IMR-90 (cell line): Measurements from ENCODE around the gene SERPINA9. TPM values are rescaled to one million over a fixed set of nuclear protein-coding genes. Genes with fewer than 3 reads are reported as not detected.

Source experiments
- ATAC-seq: fragments of 200-7000 bp; cut with Tn5 transposase; 2 replicates; pipeline ENCODE4 v1.9.1; 2020; ENCODE audit warnings: low read depth, mild to moderate bottlenecking, moderate library complexity
- BruUV-seq: library from RNA; stranded (reverse); fragments of 400-500 nt; replicated peaks from 2 replicates; lab custom pipeline; 2021; lab: Mats Ljungman, UMichigan
- CTCF ChIA-PET: fragments of 300-600 bp; formaldehyde crosslinking; extraction: SDS; loops from one replicate; lab custom pipeline; 2021; ENCODE audit warnings: antibody characterized with exemption; lab: Yijun Ruan, JAX
- POLR2A ChIA-PET: fragments of 300-600 bp; sonication (Branson Sonifier 250); formaldehyde crosslinking; loops from one replicate; lab custom pipeline; 2022; ENCODE audit warnings: antibody characterized with exemption; ENCODE audit not compliant: unreplicated experiment; lab: Charles Lee
- DNase-seq: peaks from one replicate; pipeline ENCODE4 v3.0.0; 2013
- H2AFZ ChIP-seq: replicated peaks from 2 replicates; pipeline ENCODE3; 2013; ENCODE audit warnings: low read length, mild to moderate bottlenecking; ENCODE audit not compliant: poor library complexity
- H2AK5ac ChIP-seq: 2 replicates; pipeline ENCODE4 v1.6.1; 2013; ENCODE audit warnings: low read depth, low read length, inconsistent platforms
- H2AK9ac ChIP-seq: replicated peaks from 2 replicates; pipeline ENCODE3; 2013; ENCODE audit warnings: mild to moderate bottlenecking, low read depth, low read length, moderate library complexity; ENCODE audit not compliant: poor library complexity
- H2BK120ac ChIP-seq: 2 replicates; pipeline ENCODE4 v1.6.1; 2013; ENCODE audit warnings: low read depth, low read length, inconsistent platforms
- H2BK15ac ChIP-seq: 3 replicates; pipeline ENCODE4 v1.6.1; 2013; ENCODE audit warnings: low read depth, low read length, inconsistent platforms
- H2BK20ac ChIP-seq: 2 replicates; pipeline ENCODE4 v1.6.1; 2013; ENCODE audit warnings: low read depth, mild to moderate bottlenecking, inconsistent platforms, low read length, moderate library complexity
- H2BK5ac ChIP-seq: 2 replicates; pipeline ENCODE4 v1.6.1; 2013; ENCODE audit warnings: mild to moderate bottlenecking, low read depth, low read length, inconsistent platforms; ENCODE audit not compliant: poor library complexity, severe bottlenecking
- H3K14ac ChIP-seq: replicated peaks from 2 replicates; pipeline ENCODE4 v1.6.1; 2013; ENCODE audit warnings: low read depth, low read length, inconsistent platforms
- H3K18ac ChIP-seq: 2 replicates; pipeline ENCODE4 v1.6.1; 2013; ENCODE audit warnings: low read depth, low read length, control low read depth
- H3K23ac ChIP-seq: 2 replicates; pipeline ENCODE4 v1.6.1; 2013; ENCODE audit warnings: low read depth, low read length, inconsistent platforms
- H3K27ac ChIP-seq: 2 replicates; pipeline ENCODE4 v1.5.1; 2013; ENCODE audit warnings: mild to moderate bottlenecking, control low read depth, low read length; ENCODE audit not compliant: insufficient read depth
- H3K27me3 ChIP-seq: 2 replicates; pipeline ENCODE4 v1.6.1; 2013; ENCODE audit warnings: low read length; ENCODE audit not compliant: control insufficient read depth, insufficient read depth
- H3K36me3 ChIP-seq: 2 replicates; pipeline ENCODE4 v1.6.1; 2013; ENCODE audit warnings: low read length, mixed read lengths; ENCODE audit not compliant: control insufficient read depth, insufficient read depth
- H3K4ac ChIP-seq: 2 replicates; pipeline ENCODE4 v1.6.1; 2013; ENCODE audit warnings: low read depth, low read length, inconsistent platforms
- H3K4me1 ChIP-seq: 2 replicates; pipeline ENCODE4 v1.6.1; 2013; ENCODE audit warnings: low read length, mixed read lengths; ENCODE audit not compliant: control insufficient read depth, insufficient read depth
- H3K4me2 ChIP-seq: 2 replicates; pipeline ENCODE4 v1.6.1; 2013; ENCODE audit warnings: low read depth, mild to moderate bottlenecking, control low read depth, low read length, moderate library complexity
- H3K4me3 ChIP-seq: 2 replicates; pipeline ENCODE4 v1.5.1; 2013; ENCODE audit warnings: low read depth, mild to moderate bottlenecking, control low read depth, low read length, moderate library complexity; ENCODE audit not compliant: insufficient read depth
- H3K56ac ChIP-seq: 2 replicates; pipeline ENCODE4 v1.6.1; 2013; ENCODE audit warnings: low read length, inconsistent platforms; ENCODE audit not compliant: insufficient read depth; ENCODE audit errors: extremely low read depth
- H3K79me1 ChIP-seq, 2 experiments: 2 replicates each; pipeline ENCODE4 v1.6.1; 2013; ENCODE audit warnings: low read length in 2 of 2, inconsistent platforms in 1 of 2, low read depth in 1 of 2
- H3K9ac ChIP-seq: 2 replicates; pipeline ENCODE4 v1.6.1; 2013; ENCODE audit warnings: low read depth, low read length, control low read depth
- H3K9me1 ChIP-seq: 2 replicates; pipeline ENCODE4 v1.6.1; 2013; ENCODE audit warnings: low read length, inconsistent platforms; ENCODE audit not compliant: insufficient read depth
- H3K9me3 ChIP-seq: 2 replicates; pipeline ENCODE4 v1.6.1; 2013; ENCODE audit warnings: low read length; ENCODE audit not compliant: control insufficient read depth, insufficient read depth
- H4K20me1 ChIP-seq: 2 replicates; pipeline ENCODE4 v1.6.1; 2013; ENCODE audit warnings: low read length, inconsistent platforms; ENCODE audit not compliant: insufficient read depth
- H4K5ac ChIP-seq: 2 replicates; pipeline ENCODE4 v1.6.1; 2013; ENCODE audit warnings: mild to moderate bottlenecking, low read depth, low read length, control low read depth
- H4K8ac ChIP-seq, 2 experiments: 2 replicates each; pipeline ENCODE4 v1.6.1; 2013; ENCODE audit warnings: low read depth in 2 of 2, low read length in 2 of 2, control low read depth in 1 of 2, inconsistent platforms in 1 of 2
- H4K91ac ChIP-seq: 2 replicates; pipeline ENCODE4 v1.6.1; 2013; ENCODE audit warnings: low read depth, low read length, inconsistent platforms; ENCODE audit not compliant: insufficient read depth
- POLR2A ChIP-seq: IDR thresholded peaks from 2 replicates; pipeline ENCODE4 v1.6.1; 2012; ENCODE audit warnings: mild to moderate bottlenecking, low read depth, low read length
- RFX5 ChIP-seq: IDR thresholded peaks from 2 replicates; pipeline ENCODE4 v1.8.0; 2012; ENCODE audit warnings: low read depth, mild to moderate bottlenecking, low read length, moderate library complexity
- SMC3 ChIP-seq: fragments of 150-350 bp; IDR thresholded peaks from 2 replicates; pipeline ENCODE4 v1.6.1; 2016; ENCODE audit warnings: low read depth, mild to moderate bottlenecking, antibody characterized with exemption, low read length, moderate library complexity
- USF2 ChIP-seq: fragments of 150-350 bp; IDR thresholded peaks from 2 replicates; pipeline ENCODE4 v1.6.1; 2017; ENCODE audit warnings: mild to moderate bottlenecking, antibody characterized with exemption, low read length, low read depth
- WGBS, 2 experiments: methylation state at CpG; one replicate each; pipeline versions ENCODE4 v1.1.5 to v1.1.7; 2013; ENCODE audit warnings: missing lambda C conversion rate in 2 of 2; ENCODE audit not compliant: insufficient read length in 1 of 2; ENCODE audit errors: extremely low coverage in 2 of 2; 5-methylcytosine and 5-hydroxymethylcytosine counted together
- dilution Hi-C: fragments of 300-500 bp; cut with HindIII; formaldehyde crosslinking; loops from one replicate; pipeline ENCODE4 v1.14.3; 2018; ENCODE audit warnings: low sequenced_read_pairs; ENCODE audit not compliant: unreplicated experiment
- in situ Hi-C: fragments of 300-500 bp; cut with MboI; formaldehyde crosslinking; loops from 3 replicates; pipeline ENCODE4 v1.14.3; 2019; ENCODE audit warnings: low sequenced_read_pairs, inconsistent platforms, mixed read lengths
- intact Hi-C: fragments of 100-400 bp; cut with micrococcal nuclease; formaldehyde crosslinking; loops from 2 replicates; pipeline ENCODE4 v1.10.0; 2022
- polyA plus RNA-seq, 3 experiments: library from polyadenylated mRNA; depleted of rRNA; stranded (reverse); fragments of >200 nt; gene quantifications; 2 replicates each; pipeline ENCODE4 v1.2.3, GENCODE V29; 2012; ENCODE audit warnings: low replicate concordance in 1 of 3
- total RNA-seq: library from RNA; depleted of rRNA; stranded (reverse); fragments of >200 nt; gene quantifications from 2 replicates; pipeline ENCODE4 v1.2.3, GENCODE V29; 2012

Gene SERPINA9
- total and polyA plus RNA-seq, 2 of the 4 experiments (the other 2 are of a cell fraction) = 0.09 to 0.18 TPM

- Histone ChIP-seq H2BK15ac (no peak overlapping the region), H3K9me3 (no peaks in the 10 kb centered on the region), H3K9me1 (no peaks in the 10 kb centered on the region), H3K27me3 (peaks cover 9% of the 10 kb centered on the region; the same call in 1 of the 2 replicates), H4K5ac (no peak overlapping the region), H3K56ac (no peak overlapping the region), H3K9ac (no peak overlapping the region), H4K20me1 (no peaks in the 10 kb centered on the region), H3K14ac (no peak overlapping the region), H4K8ac (no peak overlapping the region), H2AFZ (no peak overlapping the region), H2BK120ac (no peak overlapping the region), H2AK5ac (no peak overlapping the region), H4K91ac (no peak overlapping the region), H3K36me3 (no peaks in the 10 kb centered on the region), H2BK20ac (no peak overlapping the region), H3K4me3 (no peak overlapping the region), H3K4me1 (no peaks in the 10 kb centered on the region), H3K79me1 (no peaks in the 10 kb centered on the region), H3K27ac (no peak overlapping the region), H2AK9ac (no peak overlapping the region), H3K18ac (no peak overlapping the region), H3K23ac (no peak overlapping the region), H3K4ac (no peak overlapping the region), H3K4me2 (no peak overlapping the region), H2BK5ac (no peak overlapping the region)
- ATAC-seq (no peak), DNase-seq (no peak)
- POLR2A ChIA-PET = no interaction called here
- in situ Hi-C loops (no loop called here), dilution Hi-C loops (no loop called here), intact Hi-C loops (loop anchor here (10.0 kb wide), 1 partner anchor 1566 kb away; no protein-coding TSS in a partner anchor)
- CTCF ChIA-PET = no interaction called here
- BruUV-seq = no TSS peak
- TF ChIP-seq POLR2A = no peak
- no peak for TF ChIP-seq SMC3
- no peak for TF ChIP-seq RFX5
- TF ChIP-seq USF2 = no peak
- no CpG with 5 or more reads among the region's 2 CpGs for WGBS, 2 experiments
Observed at GRCh38 chr14:94428610-94429009, 47.4 kb downstream of the SERPINA9 start.
